SJCRH30 (cell line): Measurements from ENCODE around the gene KDM7A. TPM values are rescaled to one million over a fixed set of nuclear protein-coding genes. Genes with fewer than 3 reads are reported as not detected.
A peak's percentile ranks its signal among the peaks of the same experiment; 100 is the strongest.

ENCODE experiments used
- DNase-seq, 2 experiments: peaks; one replicate each; pipeline ENCODE4 v3.0.0-alpha.2; 2015 to 2020
- H3K27ac ChIP-seq: fragments of 250-450 bp; sonication (Bioruptor Pico); 2 replicates; pipeline ENCODE4 v1.5.1; 2020; ENCODE audit warnings: mild to moderate bottlenecking, moderate library complexity
- H3K27me3 ChIP-seq: fragments of 250-450 bp; sonication (Bioruptor Pico); 2 replicates; pipeline ENCODE4 v1.5.1; 2020; ENCODE audit warnings: mild to moderate bottlenecking, moderate library complexity
- H3K36me3 ChIP-seq: fragments of 250-450 bp; sonication (Bioruptor Pico); 2 replicates; pipeline ENCODE4 v1.5.1; 2020; ENCODE audit warnings: mild to moderate bottlenecking, moderate library complexity
- H3K4me1 ChIP-seq: fragments of 250-450 bp; sonication (Bioruptor Pico); 2 replicates; pipeline ENCODE4 v1.5.1; 2020; ENCODE audit warnings: mild to moderate bottlenecking, moderate library complexity
- H3K4me3 ChIP-seq: fragments of 250-450 bp; sonication (Bioruptor Pico); 2 replicates; pipeline ENCODE4 v1.5.1; 2020; ENCODE audit warnings: mild to moderate bottlenecking, moderate library complexity
- H3K9me3 ChIP-seq: fragments of 250-450 bp; sonication (Bioruptor Pico); replicated peaks from 2 replicates; pipeline ENCODE4 v1.5.1; 2020; ENCODE audit warnings: mild to moderate bottlenecking, moderate library complexity
- total RNA-seq: library from RNA; depleted of rRNA; stranded (reverse); fragments of >200 nt; shearing (Covaris generic); gene quantifications from 2 replicates; pipeline ENCODE4 v1.2.3, GENCODE V29; 2014; rRNA removed

The KDM7A gene
- 1.8 TPM in 2 replicates for total RNA-seq

DNA sequence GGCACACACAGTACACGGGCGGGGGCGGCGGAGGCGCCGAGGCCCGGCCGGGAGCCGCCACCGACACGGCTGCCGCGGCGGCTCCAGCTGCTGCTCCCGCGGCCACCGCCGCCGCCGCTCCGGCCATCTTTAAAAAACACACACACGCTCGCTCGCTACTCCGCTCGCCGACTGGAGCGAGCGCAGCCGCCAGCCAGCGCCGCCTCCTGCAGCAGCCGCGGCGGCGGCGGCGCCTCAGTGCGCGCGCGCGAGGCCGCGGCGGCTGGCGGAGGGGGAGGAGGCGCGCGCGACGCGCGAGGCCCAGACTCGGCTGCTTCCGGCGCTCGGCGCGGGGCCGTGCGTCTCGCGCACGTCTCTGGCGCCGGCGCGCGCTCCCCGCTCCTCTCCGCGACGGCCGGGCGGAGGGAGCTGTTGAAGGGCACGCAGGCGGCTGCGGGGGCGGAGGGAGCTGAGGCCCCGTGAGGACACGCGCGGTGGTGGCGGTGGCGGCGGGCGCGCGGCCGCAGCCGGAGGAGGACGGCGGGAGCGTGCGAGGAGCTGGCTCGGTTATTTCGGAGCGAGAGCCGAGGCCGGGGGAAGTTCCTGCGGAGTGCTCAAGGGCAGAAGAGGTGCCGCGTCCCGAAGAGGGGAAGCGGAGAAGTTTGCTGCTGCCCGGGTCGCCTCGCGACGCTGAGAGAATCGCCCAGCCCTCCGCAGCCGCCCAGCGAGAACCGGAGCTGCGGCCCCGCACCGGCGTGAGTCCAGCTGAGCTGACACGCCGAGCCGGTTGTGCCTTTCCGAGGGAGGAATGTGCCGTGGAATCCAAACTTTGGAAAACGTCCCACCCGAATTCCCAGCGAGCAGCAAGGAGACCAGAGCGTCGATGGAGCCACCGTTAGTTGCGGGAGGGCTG lies at the start of gene KDM7A:
Gene KDM7A (minus strand): TSS at position 173 of the 892 bp plus-strand sequence. CDS start 46 bp downstream, at position 127.
- Histone ChIP-seq H3K4me1 (no peaks in the 10 kb centered on the region), H3K27ac (no peak within 1 kb of the TSS; the same call in 1 of the 2 replicates), H3K4me3 (peak within 1 kb of the TSS; percentile 69), H3K9me3 (no peaks in the 10 kb centered on the region), H3K27me3 (no peaks in the 10 kb centered on the region), H3K36me3 (no peaks in the 10 kb centered on the region)
- DNase-seq: peak; percentile 76 to 87

GRCh38 chr7:140225562-140226249 lies 48.9 kb upstream of the KDM7A start:
- Histone ChIP-seq H3K27me3 (peaks cover 4% of the 10 kb centered on the region; the same call in 1 of the 2 replicates), H3K27ac (no peak overlapping the region), H3K4me3 (no peak overlapping the region), H3K9me3 (no peaks in the 10 kb centered on the region), H3K36me3 (no peaks in the 10 kb centered on the region), H3K4me1 (no peaks in the 10 kb centered on the region)
- DNase-seq: no peak

DNA sequence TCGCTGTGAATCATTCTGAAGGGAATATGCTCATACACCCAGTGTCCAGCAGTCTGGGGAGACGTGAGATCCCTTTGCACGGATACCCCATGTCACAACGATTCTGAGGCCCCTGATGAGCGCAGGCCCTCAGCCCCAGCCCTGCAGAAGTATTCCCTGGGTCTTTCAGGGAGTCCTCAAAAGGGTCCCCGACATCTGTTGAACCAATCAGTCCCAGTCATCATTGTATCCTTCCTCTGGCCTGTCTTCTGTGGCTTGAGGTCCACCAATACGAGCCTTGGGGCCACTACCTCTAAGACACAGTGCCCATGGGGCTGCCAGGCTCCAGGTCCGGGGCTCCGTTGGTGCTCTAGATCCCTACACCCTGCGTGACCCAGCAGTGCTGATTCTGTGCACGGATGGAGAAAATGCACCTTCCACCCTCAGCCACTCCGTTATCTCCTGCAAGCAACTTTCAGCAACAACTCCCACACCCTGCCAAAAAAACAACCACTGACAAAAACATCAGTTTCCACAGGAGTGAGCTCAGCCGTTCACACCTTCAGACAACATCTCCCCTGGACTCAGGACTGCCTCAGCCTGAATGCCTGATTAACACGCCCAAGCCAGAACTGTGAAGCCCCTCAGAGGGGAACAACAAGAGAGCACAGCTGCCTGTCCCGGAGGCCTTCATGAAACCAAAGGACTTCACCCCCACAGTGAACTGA lies 46.9 kb upstream of the KDM7A start:
- Histone ChIP-seq H3K27ac (no peak overlapping the region), H3K4me1 (no peaks in the 10 kb centered on the region), H3K27me3 (peaks cover 4% of the 10 kb centered on the region; the same call in 1 of the 2 replicates), H3K9me3 (no peaks in the 10 kb centered on the region), H3K36me3 (no peaks in the 10 kb centered on the region), H3K4me3 (no peak overlapping the region)
- DNase-seq: no peak

DNA sequence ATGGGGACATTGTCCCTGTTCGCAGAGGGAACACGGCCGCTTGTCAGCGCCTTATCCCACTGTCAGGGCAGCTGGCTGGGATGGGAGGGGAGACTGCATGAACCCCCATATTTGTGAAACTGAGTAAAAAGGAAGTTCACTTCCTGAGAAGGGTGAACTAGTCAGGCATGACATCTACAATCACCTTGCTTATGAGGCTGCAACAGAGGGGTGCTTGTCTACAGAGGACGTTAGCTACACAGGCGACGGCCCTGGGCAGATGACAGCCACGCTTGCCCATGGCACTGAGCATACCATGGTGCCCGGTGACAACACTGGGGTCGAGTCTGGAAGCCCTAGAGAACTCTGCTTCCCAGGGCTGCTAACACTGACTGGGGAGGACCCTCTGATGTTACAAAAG lies 46.0 kb upstream of the KDM7A start:
- Histone ChIP-seq H3K27ac (no peak overlapping the region), H3K9me3 (no peaks in the 10 kb centered on the region), H3K36me3 (no peaks in the 10 kb centered on the region), H3K27me3 (peaks cover 4% of the 10 kb centered on the region; the same call in 1 of the 2 replicates), H3K4me3 (no peak overlapping the region), H3K4me1 (no peaks in the 10 kb centered on the region)
- no peak for DNase-seq

- peaks cover 4% of the 10 kb centered on the region; the same call in 1 of the 2 replicates for H3K27me3 ChIP-seq
Measured at GRCh38 chr7:140219672-140220524, 43.1 kb upstream of the KDM7A start.

DNA sequence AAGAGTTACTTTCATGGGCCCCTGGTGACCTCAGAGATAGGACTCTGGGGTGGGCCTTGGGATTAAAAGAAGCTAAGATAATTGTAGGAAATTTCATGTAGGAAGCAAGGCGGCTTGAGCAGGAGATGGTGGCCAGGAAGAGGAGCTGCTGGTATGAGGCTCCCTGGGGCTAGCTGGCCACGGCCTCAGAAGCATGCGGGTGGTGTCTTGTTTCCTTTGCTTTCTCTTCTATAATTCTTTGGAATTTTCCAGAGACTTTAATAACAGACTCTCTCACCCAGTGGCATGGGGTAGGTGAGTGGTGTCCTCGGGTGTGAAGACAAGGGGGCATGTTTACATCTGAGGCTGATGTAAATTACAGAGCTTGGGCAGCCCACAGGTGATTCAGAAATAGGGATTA lies 41.9 kb upstream of the KDM7A start:
- DNase-seq: no peak
- H3K27ac ChIP-seq: no peak overlapping the region
- H3K36me3 ChIP-seq: no peaks in the 10 kb centered on the region
- peaks cover 6% of the 10 kb centered on the region; the same call in 1 of the 2 replicates for H3K27me3 ChIP-seq
- H3K9me3 ChIP-seq: no peaks in the 10 kb centered on the region
- H3K4me1 ChIP-seq: no peaks in the 10 kb centered on the region
- no peak overlapping the region for H3K4me3 ChIP-seq

More at GRCh38 chr7:140219672-140220524, 43.1 kb upstream of the KDM7A start:
- no peak overlapping the region for H3K4me3 ChIP-seq
- H3K36me3 ChIP-seq: no peaks in the 10 kb centered on the region
- no peaks in the 10 kb centered on the region for H3K9me3 ChIP-seq
- no peak for DNase-seq
- no peaks in the 10 kb centered on the region for H3K4me1 ChIP-seq
- H3K27ac ChIP-seq: no peak overlapping the region

DNA sequence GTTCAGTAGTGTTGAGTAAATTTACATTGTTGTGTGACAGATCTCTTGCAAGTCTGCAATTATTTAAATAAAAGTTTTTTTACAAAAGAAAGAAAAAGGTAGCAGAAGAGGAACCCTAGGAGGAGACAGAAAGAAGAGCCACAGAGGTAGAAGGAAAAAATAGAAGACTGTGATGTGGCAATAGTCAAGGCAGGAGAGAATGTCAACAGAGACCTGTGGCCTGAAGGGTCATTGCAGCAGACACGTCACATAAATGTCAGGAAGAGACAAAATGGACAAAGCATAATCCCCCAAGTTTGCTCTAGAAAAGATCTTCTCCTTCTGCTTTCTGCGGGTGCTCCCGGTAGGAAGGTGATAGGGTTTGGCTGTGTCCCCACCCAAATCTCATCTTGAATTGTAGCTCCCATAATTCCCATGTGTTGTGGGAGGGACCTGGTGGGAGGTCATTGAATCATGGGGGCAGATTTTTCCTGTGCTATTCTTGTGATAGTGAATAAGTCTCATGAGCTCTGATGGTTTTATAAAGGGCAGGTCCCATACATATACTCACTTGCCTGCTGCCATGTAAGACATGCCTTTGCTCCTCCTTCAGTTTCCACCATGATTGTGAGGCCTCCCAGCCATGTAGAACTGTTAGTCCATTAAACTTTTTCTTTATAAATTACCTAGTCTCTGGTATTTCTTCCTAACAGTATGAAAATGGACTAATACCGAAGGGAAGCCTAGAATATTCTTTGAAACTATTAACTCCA lies 41.1 kb upstream of the KDM7A start:
- H3K27ac ChIP-seq: no peak overlapping the region
- H3K4me3 ChIP-seq: no peak overlapping the region
- H3K4me1 ChIP-seq: no peaks in the 10 kb centered on the region
- no peaks in the 10 kb centered on the region for H3K36me3 ChIP-seq
- H3K9me3 ChIP-seq: no peaks in the 10 kb centered on the region
- H3K27me3 ChIP-seq: 0 out of 2 replicates have a peak, but pooled peaks cover 7% of the 10 kb centered on the region
- no peak for DNase-seq

- no peak overlapping the region for H3K27ac ChIP-seq
- H3K9me3 ChIP-seq: no peaks in the 10 kb centered on the region
- H3K27me3 ChIP-seq: 0 out of 2 replicates have a peak, but pooled peaks cover 3% of the 10 kb centered on the region
- no peak for DNase-seq
- no peak overlapping the region for H3K4me3 ChIP-seq
- no peaks in the 10 kb centered on the region for H3K4me1 ChIP-seq
- H3K36me3 ChIP-seq: no peaks in the 10 kb centered on the region
Measured at GRCh38 chr7:140215281-140215680, 38.5 kb upstream of the KDM7A start.

- no peaks in the 10 kb centered on the region for H3K9me3 ChIP-seq
- 0 out of 2 replicates have a peak, but pooled peaks cover 3% of the 10 kb centered on the region for H3K27me3 ChIP-seq
- DNase-seq: no peak
- H3K27ac ChIP-seq: no peak overlapping the region
- H3K4me3 ChIP-seq: no peak overlapping the region
- no peaks in the 10 kb centered on the region for H3K4me1 ChIP-seq
- no peaks in the 10 kb centered on the region for H3K36me3 ChIP-seq
Measured at GRCh38 chr7:140214075-140214684, 37.4 kb upstream of the KDM7A start.

DNA sequence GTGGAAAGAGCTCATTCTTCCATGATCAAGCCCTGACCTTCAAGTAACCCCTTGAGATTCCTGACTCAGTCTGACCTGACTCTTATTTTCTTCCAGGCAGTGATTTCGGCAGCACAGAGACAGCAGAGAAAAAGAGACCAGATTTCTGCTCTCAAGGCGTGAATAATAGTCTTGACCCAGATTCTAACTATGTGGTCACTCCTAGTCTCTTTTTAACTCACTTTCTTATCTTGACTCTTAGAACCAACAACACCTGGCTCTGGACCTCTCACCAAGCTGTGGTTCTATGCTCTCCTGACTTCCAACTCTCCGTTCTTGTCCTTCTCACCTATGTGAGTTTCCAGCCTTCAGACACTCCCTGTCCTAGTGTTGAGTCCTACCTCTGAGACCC lies 36.9 kb upstream of the KDM7A start:
- no peak for DNase-seq
- Histone ChIP-seq H3K9me3 (no peaks in the 10 kb centered on the region), H3K27ac (no peak overlapping the region), H3K4me1 (no peaks in the 10 kb centered on the region), H3K4me3 (no peak overlapping the region), H3K27me3 (0 out of 2 replicates have a peak, but pooled peaks cover 3% of the 10 kb centered on the region), H3K36me3 (no peaks in the 10 kb centered on the region)

- Histone ChIP-seq H3K36me3 (no peaks in the 10 kb centered on the region), H3K4me1 (no peaks in the 10 kb centered on the region), H3K9me3 (no peaks in the 10 kb centered on the region), H3K27me3 (0 out of 2 replicates have a peak, but pooled peaks cover 3% of the 10 kb centered on the region), H3K4me3 (no peak overlapping the region), H3K27ac (no peak overlapping the region)
- no peak for DNase-seq
Measured at GRCh38 chr7:140212100-140212881, 35.5 kb upstream of the KDM7A start.

GRCh38 chr7:140211698-140212097 lies 34.9 kb upstream of the KDM7A start:
- DNase-seq: no peak
- no peaks in the 10 kb centered on the region for H3K9me3 ChIP-seq
- 0 out of 2 replicates have a peak, but pooled peaks cover 5% of the 10 kb centered on the region for H3K27me3 ChIP-seq
- H3K27ac ChIP-seq: no peak overlapping the region
- H3K36me3 ChIP-seq: no peaks in the 10 kb centered on the region
- H3K4me3 ChIP-seq: no peak overlapping the region
- H3K4me1 ChIP-seq: no peaks in the 10 kb centered on the region
